Measurements from ENCODE around the gene TSPAN19. TPM values are rescaled to one million over a fixed set of nuclear protein-coding genes. Genes with fewer than 3 reads are reported as not detected.

TSPAN19 gene
- total RNA-seq, 4 donors from 2014 or later, result not detected

- Histone ChIP-seq H3K27ac (no peak overlapping the region), H3K9me3 (no peaks in the 10 kb centered on the region), H3K4me3 (no peak overlapping the region), H3K4me1 (no peaks in the 10 kb centered on the region), H3K27me3 (no peaks in the 10 kb centered on the region), H3K36me3 (no peaks in the 10 kb centered on the region)
- in situ Hi-C loops (cut with MboI; ENCODE audit: low sequenced_read_pairs in 4 of 4) (no loop called here), intact Hi-C loops (cut with DNase I; ENCODE audit: low total_unique reads) (no loop called here)
- TF ChIP-seq POLR2A (IDR thresholded peaks at IDR 0.05) (no peak), CTCF (IDR thresholded peaks at IDR 0.05 in 4 of 5, conservative IDR thresholded peaks at IDR 0.05 in 1 of 5) (no peak)
- ATAC-seq (no peak), DNase-seq (no peak)
These were observed 57.2 kb downstream of the TSPAN19 start for GRCh38 chr12:84978921-84979320.

GRCh38 chr12:84976133-84976532 lies 59.9 kb downstream of the TSPAN19 start:
- H3K4me1 ChIP-seq, result no peaks in the 10 kb centered on the region
- no peak overlapping the region for H3K4me3 ChIP-seq
- TF ChIP-seq CTCF (IDR thresholded peaks at IDR 0.05 in 4 of 5, conservative IDR thresholded peaks at IDR 0.05 in 1 of 5) (no peak), POLR2A (IDR thresholded peaks at IDR 0.05) (no peak)
- no peaks in the 10 kb centered on the region for H3K9me3 ChIP-seq
- no peaks in the 10 kb centered on the region for H3K27me3 ChIP-seq
- DNase-seq, result no peak
- no peak overlapping the region for H3K27ac ChIP-seq
- in situ Hi-C loops (cut with MboI; ENCODE audit: low sequenced_read_pairs in 4 of 4), result no loop called here
- no peaks in the 10 kb centered on the region for H3K36me3 ChIP-seq
- intact Hi-C loops (cut with DNase I; ENCODE audit: low total_unique reads), result no loop called here
- no peak for ATAC-seq

GRCh38 chr12:84974155-84974815 lies 61.8 kb downstream of the TSPAN19 start:
- ATAC-seq (no peak), DNase-seq (no peak)
- H3K4me1 ChIP-seq, result no peaks in the 10 kb centered on the region
- no peak overlapping the region for H3K27ac ChIP-seq
- no peak overlapping the region for H3K4me3 ChIP-seq
- in situ Hi-C loops (cut with MboI; ENCODE audit: low sequenced_read_pairs in 4 of 4), result no loop called here
- no peak for TF ChIP-seq POLR2A (IDR thresholded peaks at IDR 0.05)
- H3K9me3 ChIP-seq, result no peaks in the 10 kb centered on the region
- no peaks in the 10 kb centered on the region for H3K36me3 ChIP-seq
- H3K27me3 ChIP-seq, result no peaks in the 10 kb centered on the region
- intact Hi-C loops (cut with DNase I; ENCODE audit: low total_unique reads), result no loop called here

- H3K4me3 ChIP-seq, result no peak overlapping the region
- intact Hi-C loops (cut with DNase I; ENCODE audit: low total_unique reads) (no loop called here), in situ Hi-C loops (cut with MboI; ENCODE audit: low sequenced_read_pairs in 4 of 4) (no loop called here)
- H3K27ac ChIP-seq, result no peak overlapping the region
- no peak for TF ChIP-seq POLR2A (IDR thresholded peaks at IDR 0.05)
- TF ChIP-seq CTCF (IDR thresholded peaks at IDR 0.05 in 4 of 5, conservative IDR thresholded peaks at IDR 0.05 in 1 of 5), result no peak
- H3K27me3 ChIP-seq, result no peaks in the 10 kb centered on the region
- H3K4me1 ChIP-seq, result no peaks in the 10 kb centered on the region
- ATAC-seq, result no peak
- H3K36me3 ChIP-seq, result no peaks in the 10 kb centered on the region
- no peak for DNase-seq
- no peaks in the 10 kb centered on the region for H3K9me3 ChIP-seq
These were observed 63.1 kb downstream of the TSPAN19 start for GRCh38 chr12:84973026-84973425.

- Histone ChIP-seq H3K4me3 (no peak overlapping the region), H3K4me1 (no peaks in the 10 kb centered on the region), H3K9me3 (no peaks in the 10 kb centered on the region), H3K27me3 (no peaks in the 10 kb centered on the region), H3K27ac (no peak overlapping the region), H3K36me3 (no peaks in the 10 kb centered on the region)
- no peak for DNase-seq
- in situ Hi-C loops (cut with MboI; ENCODE audit: low sequenced_read_pairs in 4 of 4) (no loop called here), intact Hi-C loops (cut with DNase I; ENCODE audit: low total_unique reads) (no loop called here)
- no peak for TF ChIP-seq CTCF (IDR thresholded peaks at IDR 0.05 in 4 of 5, conservative IDR thresholded peaks at IDR 0.05 in 1 of 5)
- no peak for TF ChIP-seq POLR2A (IDR thresholded peaks at IDR 0.05)
- no peak for ATAC-seq
These were observed 66.9 kb downstream of the TSPAN19 start for GRCh38 chr12:84969226-84969625.

Other genes starting within 250 kb of the TSPAN19 start
- under 1 TPM in 2 of 4 donors, not detected in 2; 0.51 to 0.91 TPM for gene SLC6A15, start 123.5 kb downstream of the TSPAN19 start, total RNA-seq
- not detected for gene LRRIQ1, start 74 bp upstream of the TSPAN19 start, total RNA-seq
- gene ALX1, start 243.9 kb upstream of the TSPAN19 start, total RNA-seq, result not detected